SK-N-SH treated with all-trans-retinoic acid at 6 μM for 48 hours (cell line): ENCODE results near the gene FIBP.

Experiments used
- ATAC-seq: fragments of 200-7000 bp; cut with Tn5 transposase; 3 replicates; pipeline ENCODE4 v1.9.1; 2020; ENCODE audit warnings: mild to moderate bottlenecking, moderate library complexity
- ARNTL ChIP-seq: fragments of 450-650 bp; formaldehyde crosslinking; IDR thresholded peaks from 2 replicates; pipeline ENCODE4 v1.5.0; 2020; ENCODE audit warnings: low read depth, mild to moderate bottlenecking, moderate library complexity, borderline replicate concordance
- BACH2 ChIP-seq: fragments of 250-450 bp; sonication (Bioruptor Pico); IDR thresholded peaks from 2 replicates; pipeline ENCODE4 v1.9.0; 2021; ENCODE audit warnings: mild to moderate bottlenecking, borderline replicate concordance
- CSDC2 ChIP-seq: fragments of 250-450 bp; sonication (Bioruptor Pico); IDR thresholded peaks from 2 replicates; pipeline ENCODE4 v1.5.0; 2020; ENCODE audit warnings: mild to moderate bottlenecking, moderate library complexity
- ESRRG ChIP-seq: fragments of 250-450 bp; sonication (Bioruptor Pico); IDR thresholded peaks from 2 replicates; pipeline ENCODE4 v1.6.1; 2021; ENCODE audit warnings: mild to moderate bottlenecking
- PPARA ChIP-seq: fragments of 250-450 bp; sonication (Bioruptor Pico); IDR thresholded peaks from 2 replicates; pipeline ENCODE4 v1.5.0; 2020; ENCODE audit warnings: mild to moderate bottlenecking, borderline replicate concordance
- RARB ChIP-seq: fragments of 250-450 bp; sonication (Bioruptor Pico); IDR thresholded peaks from 2 replicates; pipeline ENCODE4 v1.8.0; 2021; ENCODE audit warnings: mild to moderate bottlenecking, moderate library complexity
- SNAI2 ChIP-seq: fragments of 250-450 bp; sonication (Bioruptor Pico); IDR thresholded peaks from 2 replicates; pipeline ENCODE4 v1.5.0; 2020; ENCODE audit warnings: mild to moderate bottlenecking, moderate library complexity
- TOX ChIP-seq: fragments of 250-450 bp; sonication (Bioruptor Pico); IDR thresholded peaks from 2 replicates; pipeline ENCODE4 v1.8.0; 2021; ENCODE audit warnings: mild to moderate bottlenecking, moderate library complexity, borderline replicate concordance
- ZC3H10 ChIP-seq: fragments of 250-450 bp; sonication (Bioruptor Pico); IDR thresholded peaks from 2 replicates; pipeline ENCODE4 v1.5.1; 2021; ENCODE audit warnings: mild to moderate bottlenecking, moderate library complexity
- ZFP3 ChIP-seq: fragments of 250-450 bp; sonication (Bioruptor Pico); IDR thresholded peaks from 2 replicates; pipeline ENCODE4 v1.5.0; 2020; ENCODE audit warnings: mild to moderate bottlenecking, moderate library complexity
- ZFP30 ChIP-seq: fragments of 450-650 bp; formaldehyde crosslinking; IDR thresholded peaks from 2 replicates; pipeline ENCODE4 v1.5.0; 2022; ENCODE audit warnings: mild to moderate bottlenecking, moderate library complexity
- ZNF565 ChIP-seq: fragments of 450-650 bp; formaldehyde crosslinking; conservative IDR thresholded peaks from 2 replicates; pipeline ENCODE4 v1.5.0; 2020; ENCODE audit warnings: low read depth, mild to moderate bottlenecking, moderate library complexity
- ZNF70 ChIP-seq: fragments of 450-650 bp; formaldehyde crosslinking; IDR thresholded peaks from 2 replicates; pipeline ENCODE4 v1.5.0; 2020; ENCODE audit warnings: mild to moderate bottlenecking, moderate library complexity
- ZNF8 ChIP-seq: fragments of 450-650 bp; formaldehyde crosslinking; IDR thresholded peaks from 2 replicates; pipeline ENCODE4 v1.5.0; 2020; ENCODE audit warnings: mild to moderate bottlenecking, moderate library complexity
- TF ChIP-seq, protein P1 (sequence below): fragments of 250-450 bp; sonication (Bioruptor Pico); IDR thresholded peaks from 2 replicates; pipeline ENCODE4 v1.8.0; 2021; ENCODE audit warnings: low read depth, mild to moderate bottlenecking, moderate library complexity, borderline replicate concordance
- TF ChIP-seq, protein P2 (sequence below): fragments of 250-450 bp; sonication (Bioruptor Pico); IDR thresholded peaks from 2 replicates; pipeline ENCODE4 v1.8.0; 2020; ENCODE audit warnings: mild to moderate bottlenecking, moderate library complexity, borderline replicate concordance
- TF ChIP-seq, protein P3 (sequence below): fragments of 250-450 bp; sonication (Bioruptor Pico); IDR thresholded peaks from 2 replicates; pipeline ENCODE4 v1.5.0; 2020; ENCODE audit warnings: mild to moderate bottlenecking, moderate library complexity
- TF ChIP-seq, protein P4 (sequence below): fragments of 250-450 bp; sonication (Bioruptor Pico); IDR thresholded peaks from 2 replicates; pipeline ENCODE4 v1.5.1; 2021; ENCODE audit warnings: mild to moderate bottlenecking, moderate library complexity
- TF ChIP-seq, protein P5 (sequence below): fragments of 250-450 bp; sonication (Bioruptor Pico); IDR thresholded peaks from 2 replicates; pipeline ENCODE4 v1.5.1; 2020; ENCODE audit warnings: low read depth, mild to moderate bottlenecking, moderate library complexity

Gene FIBP

DNA sequence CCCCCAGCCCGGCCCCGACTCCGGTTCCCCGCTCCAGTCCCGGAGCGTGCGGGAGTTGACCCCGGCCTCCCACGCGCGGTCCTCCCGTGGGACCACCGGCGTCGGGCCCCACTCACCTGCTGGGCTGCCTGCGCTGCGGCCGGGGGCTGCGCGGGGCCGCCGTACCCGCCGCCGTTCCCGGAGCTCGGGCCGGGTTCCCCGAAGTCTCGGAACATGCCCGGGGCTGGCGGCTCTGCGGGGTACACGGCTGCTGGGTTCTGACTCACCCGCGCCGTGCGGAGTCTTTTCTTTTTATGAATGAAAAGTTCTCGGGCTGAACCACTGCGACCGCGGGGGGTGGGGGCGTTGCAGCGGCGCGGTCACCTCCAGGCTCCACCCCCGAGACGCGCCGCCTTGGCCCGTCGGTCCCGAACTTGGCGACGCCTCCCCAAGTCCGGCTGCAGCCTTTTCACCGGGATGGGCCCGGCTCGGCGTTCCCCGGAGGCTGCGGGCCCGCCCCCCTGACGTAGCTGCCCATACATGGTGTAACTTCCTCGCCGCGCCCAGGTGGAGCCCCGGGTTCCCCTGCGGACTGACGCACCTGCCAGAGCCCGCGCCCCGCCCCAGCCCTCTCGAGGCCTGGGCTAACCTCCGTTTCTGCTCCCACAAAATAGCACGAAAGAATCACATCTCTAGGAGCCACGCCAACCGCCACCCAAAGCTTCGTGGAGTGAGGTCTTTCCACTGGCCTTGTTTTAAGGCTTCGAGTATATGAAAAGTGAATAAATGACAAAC is 12.0 kb upstream of the FIBP start, which contains the start of gene FOSL1:
FOSL1 (minus strand) TSS at position 264 of the 774 bp plus-strand sequence; CDS start at position 215, 49 bp downstream.
- peak; percentile 80 for ATAC-seq
- TF ChIP-seq, protein P1, sequence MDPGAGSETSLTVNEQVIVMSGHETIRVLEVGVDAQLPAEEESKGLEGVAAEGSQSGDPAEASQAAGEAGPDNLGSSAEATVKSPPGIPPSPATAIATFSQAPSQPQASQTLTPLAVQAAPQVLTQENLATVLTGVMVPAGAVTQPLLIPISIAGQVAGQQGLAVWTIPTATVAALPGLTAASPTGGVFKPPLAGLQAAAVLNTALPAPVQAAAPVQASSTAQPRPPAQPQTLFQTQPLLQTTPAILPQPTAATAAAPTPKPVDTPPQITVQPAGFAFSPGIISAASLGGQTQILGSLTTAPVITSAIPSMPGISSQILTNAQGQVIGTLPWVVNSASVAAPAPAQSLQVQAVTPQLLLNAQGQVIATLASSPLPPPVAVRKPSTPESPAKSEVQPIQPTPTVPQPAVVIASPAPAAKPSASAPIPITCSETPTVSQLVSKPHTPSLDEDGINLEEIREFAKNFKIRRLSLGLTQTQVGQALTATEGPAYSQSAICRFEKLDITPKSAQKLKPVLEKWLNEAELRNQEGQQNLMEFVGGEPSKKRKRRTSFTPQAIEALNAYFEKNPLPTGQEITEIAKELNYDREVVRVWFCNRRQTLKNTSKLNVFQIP (CRISPR knock-in tag): no peak

DNA sequence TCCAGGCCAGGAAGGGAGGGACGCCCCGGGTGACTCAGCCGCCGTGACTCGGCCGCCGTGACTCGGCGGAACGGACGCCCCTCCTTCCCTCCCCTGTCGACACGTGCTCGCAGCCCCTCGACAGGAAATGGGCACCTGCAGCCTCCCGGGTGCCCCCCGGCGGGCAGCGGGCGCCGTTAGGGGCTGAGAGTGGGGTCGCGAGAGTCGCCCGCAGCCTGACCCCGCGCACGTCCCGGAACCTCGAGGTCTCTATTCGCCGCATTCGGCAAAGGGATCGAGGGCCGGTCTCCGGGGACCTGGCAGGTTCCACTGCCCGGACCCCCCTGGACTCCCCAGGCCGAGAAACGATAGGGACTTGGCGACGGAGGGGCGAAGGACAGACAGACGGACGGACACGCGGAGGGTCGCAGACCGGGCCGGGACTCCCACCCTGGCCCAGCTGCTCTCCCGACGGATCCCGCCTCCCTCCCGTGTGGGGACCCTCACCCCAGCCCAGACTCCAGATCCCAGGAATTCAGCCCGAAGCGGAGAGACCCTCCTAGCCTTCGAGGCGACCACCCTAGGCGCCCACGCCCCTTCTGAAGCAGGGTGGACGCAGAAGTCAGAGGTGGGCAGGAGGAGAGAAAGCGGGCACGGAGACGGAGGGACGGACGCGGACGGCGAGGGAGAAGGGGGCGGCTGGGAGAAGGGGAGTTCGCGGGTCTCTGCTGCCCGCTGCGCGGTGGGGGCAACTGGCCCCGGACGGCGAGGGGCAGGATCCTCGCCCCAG is 11.3 kb upstream of the FIBP start:
- peak; percentile 59 for ATAC-seq
- TF ChIP-seq PPARA: no peak
- TF ChIP-seq, protein P2, sequence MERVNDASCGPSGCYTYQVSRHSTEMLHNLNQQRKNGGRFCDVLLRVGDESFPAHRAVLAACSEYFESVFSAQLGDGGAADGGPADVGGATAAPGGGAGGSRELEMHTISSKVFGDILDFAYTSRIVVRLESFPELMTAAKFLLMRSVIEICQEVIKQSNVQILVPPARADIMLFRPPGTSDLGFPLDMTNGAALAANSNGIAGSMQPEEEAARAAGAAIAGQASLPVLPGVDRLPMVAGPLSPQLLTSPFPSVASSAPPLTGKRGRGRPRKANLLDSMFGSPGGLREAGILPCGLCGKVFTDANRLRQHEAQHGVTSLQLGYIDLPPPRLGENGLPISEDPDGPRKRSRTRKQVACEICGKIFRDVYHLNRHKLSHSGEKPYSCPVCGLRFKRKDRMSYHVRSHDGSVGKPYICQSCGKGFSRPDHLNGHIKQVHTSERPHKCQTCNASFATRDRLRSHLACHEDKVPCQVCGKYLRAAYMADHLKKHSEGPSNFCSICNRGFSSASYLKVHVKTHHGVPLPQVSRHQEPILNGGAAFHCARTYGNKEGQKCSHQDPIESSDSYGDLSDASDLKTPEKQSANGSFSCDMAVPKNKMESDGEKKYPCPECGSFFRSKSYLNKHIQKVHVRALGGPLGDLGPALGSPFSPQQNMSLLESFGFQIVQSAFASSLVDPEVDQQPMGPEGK: peak; percentile 63; the same call in 1 of the 2 replicates

DNA sequence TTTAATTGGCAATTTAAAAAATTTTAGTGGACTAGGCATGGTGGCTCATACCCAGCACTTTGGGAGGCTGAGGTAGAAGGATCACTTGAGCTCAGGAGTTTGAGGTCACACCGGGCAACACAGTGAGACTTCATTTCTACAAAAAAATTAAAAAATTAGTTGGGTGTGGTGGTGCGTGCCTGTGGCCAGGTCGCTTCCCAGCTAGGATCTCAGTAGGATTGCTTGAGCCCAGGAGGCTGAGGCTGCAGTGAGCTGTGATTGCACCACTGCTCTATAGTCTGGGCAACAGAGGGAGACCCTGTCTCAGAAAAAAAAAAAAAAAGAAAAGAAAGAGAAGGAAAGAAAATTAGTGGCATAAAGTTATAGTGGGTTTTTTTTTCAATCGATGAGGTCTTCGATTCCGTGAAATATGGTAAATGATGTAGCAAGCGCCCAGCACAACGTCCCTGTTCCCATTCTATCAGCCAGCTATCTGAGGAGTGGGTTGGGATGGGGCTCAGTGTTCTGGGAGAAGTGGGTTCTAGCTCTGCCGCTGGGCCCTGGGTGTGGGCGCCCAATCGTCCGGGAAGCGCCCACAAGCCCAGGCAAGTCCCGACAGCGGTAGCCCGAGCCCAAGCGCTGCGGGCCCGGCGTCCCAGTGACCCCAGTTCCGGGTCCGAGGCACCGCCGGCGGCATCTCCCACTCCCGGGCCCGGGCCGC is 10.5 kb upstream of the FIBP start:
- ATAC-seq: no peak
- TF ChIP-seq, protein P3, sequence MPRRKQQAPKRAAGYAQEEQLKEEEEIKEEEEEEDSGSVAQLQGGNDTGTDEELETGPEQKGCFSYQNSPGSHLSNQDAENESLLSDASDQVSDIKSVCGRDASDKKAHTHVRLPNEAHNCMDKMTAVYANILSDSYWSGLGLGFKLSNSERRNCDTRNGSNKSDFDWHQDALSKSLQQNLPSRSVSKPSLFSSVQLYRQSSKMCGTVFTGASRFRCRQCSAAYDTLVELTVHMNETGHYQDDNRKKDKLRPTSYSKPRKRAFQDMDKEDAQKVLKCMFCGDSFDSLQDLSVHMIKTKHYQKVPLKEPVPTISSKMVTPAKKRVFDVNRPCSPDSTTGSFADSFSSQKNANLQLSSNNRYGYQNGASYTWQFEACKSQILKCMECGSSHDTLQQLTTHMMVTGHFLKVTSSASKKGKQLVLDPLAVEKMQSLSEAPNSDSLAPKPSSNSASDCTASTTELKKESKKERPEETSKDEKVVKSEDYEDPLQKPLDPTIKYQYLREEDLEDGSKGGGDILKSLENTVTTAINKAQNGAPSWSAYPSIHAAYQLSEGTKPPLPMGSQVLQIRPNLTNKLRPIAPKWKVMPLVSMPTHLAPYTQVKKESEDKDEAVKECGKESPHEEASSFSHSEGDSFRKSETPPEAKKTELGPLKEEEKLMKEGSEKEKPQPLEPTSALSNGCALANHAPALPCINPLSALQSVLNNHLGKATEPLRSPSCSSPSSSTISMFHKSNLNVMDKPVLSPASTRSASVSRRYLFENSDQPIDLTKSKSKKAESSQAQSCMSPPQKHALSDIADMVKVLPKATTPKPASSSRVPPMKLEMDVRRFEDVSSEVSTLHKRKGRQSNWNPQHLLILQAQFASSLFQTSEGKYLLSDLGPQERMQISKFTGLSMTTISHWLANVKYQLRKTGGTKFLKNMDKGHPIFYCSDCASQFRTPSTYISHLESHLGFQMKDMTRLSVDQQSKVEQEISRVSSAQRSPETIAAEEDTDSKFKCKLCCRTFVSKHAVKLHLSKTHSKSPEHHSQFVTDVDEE (CRISPR knock-in tag): no peak
- TF ChIP-seq, protein P2: no peak
- no peak for TF ChIP-seq RARB (CRISPR knock-in tag)
- no peak for TF ChIP-seq ZFP30
- TF ChIP-seq ZC3H10: no peak
- no peak for TF ChIP-seq ESRRG (CRISPR knock-in tag)
- TF ChIP-seq ZNF565 (CRISPR knock-in tag): no peak
- TF ChIP-seq, protein P4, sequence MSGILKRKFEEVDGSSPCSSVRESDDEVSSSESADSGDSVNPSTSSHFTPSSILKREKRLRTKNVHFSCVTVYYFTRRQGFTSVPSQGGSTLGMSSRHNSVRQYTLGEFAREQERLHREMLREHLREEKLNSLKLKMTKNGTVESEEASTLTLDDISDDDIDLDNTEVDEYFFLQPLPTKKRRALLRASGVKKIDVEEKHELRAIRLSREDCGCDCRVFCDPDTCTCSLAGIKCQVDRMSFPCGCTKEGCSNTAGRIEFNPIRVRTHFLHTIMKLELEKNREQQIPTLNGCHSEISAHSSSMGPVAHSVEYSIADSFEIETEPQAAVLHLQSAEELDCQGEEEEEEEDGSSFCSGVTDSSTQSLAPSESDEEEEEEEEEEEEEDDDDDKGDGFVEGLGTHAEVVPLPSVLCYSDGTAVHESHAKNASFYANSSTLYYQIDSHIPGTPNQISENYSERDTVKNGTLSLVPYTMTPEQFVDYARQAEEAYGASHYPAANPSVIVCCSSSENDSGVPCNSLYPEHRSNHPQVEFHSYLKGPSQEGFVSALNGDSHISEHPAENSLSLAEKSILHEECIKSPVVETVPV (CRISPR knock-in tag): no peak
- no peak for TF ChIP-seq ZNF8 (CRISPR knock-in tag)
- no peak for TF ChIP-seq CSDC2
- no peak for TF ChIP-seq PPARA
- TF ChIP-seq SNAI2 (CRISPR knock-in tag): no peak
- TF ChIP-seq, protein P1 (CRISPR knock-in tag): no peak
- no peak for TF ChIP-seq ZFP3 (CRISPR knock-in tag)
- TF ChIP-seq, protein P5, sequence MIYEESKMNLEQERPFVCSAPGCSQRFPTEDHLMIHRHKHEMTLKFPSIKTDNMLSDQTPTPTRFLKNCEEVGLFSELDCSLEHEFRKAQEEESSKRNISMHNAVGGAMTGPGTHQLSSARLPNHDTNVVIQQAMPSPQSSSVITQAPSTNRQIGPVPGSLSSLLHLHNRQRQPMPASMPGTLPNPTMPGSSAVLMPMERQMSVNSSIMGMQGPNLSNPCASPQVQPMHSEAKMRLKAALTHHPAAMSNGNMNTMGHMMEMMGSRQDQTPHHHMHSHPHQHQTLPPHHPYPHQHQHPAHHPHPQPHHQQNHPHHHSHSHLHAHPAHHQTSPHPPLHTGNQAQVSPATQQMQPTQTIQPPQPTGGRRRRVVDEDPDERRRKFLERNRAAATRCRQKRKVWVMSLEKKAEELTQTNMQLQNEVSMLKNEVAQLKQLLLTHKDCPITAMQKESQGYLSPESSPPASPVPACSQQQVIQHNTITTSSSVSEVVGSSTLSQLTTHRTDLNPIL: no peak
- TF ChIP-seq ARNTL (CRISPR knock-in tag): no peak
- TF ChIP-seq BACH2 (CRISPR knock-in tag): no peak
- no peak for TF ChIP-seq TOX (CRISPR knock-in tag)
- no peak for TF ChIP-seq ZNF70 (CRISPR knock-in tag)
- TF ChIP-seq, all 23 proteins: peak for 0
